ENCODE data around the gene CEBPA.

DNA sequence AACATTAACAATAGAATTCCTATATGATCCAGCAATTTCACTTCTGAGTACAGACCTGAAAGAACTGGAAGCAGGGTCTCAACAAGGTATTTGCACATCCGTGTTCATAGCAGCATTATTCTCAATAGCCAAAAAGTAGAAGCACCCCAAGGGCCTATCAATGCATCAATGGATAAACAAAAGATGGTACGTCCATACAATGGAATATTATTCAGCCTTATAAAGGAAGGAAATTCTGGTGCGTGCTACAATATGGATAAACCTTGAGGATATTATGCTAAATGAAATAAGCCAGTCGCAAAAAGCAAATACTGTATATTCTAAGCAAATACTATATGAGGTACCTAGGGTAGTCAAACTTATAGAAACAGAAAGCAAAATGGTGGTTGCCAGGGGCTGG lies 30.8 kb upstream of the CEBPA start:
- TF ChIP-seq CTCF (IDR thresholded peaks at IDR 0.05) (no peak), POLR2A (IDR thresholded peaks at IDR 0.05) (no peak)

Data from esophagus squamous epithelium (tissue), 4 donors.